ENCODE results near the gene MTHFS.

- TF ChIP-seq YY1 (IDR thresholded peaks at IDR 0.05; ENCODE audit: insufficient read depth, insufficient read length): no peak
- no peak for TF ChIP-seq SUZ12 (IDR thresholded peaks at IDR 0.05; ENCODE audit: extremely low read depth, insufficient read depth, insufficient read length)
These were observed 15.6 kb downstream of the MTHFS start for GRCh38 chr15:79881254-79881653.
